T follicular helper cell (primary cell): ENCODE measurements around the gene ZFHX2.
"Not testable (repeated sequence)": the region's sequence is repeated elsewhere in the genome, so short reads cannot be mapped to it uniquely, and the experiment has no call there.

ENCODE experiments used
- DNase-seq: peaks from one replicate; pipeline ENCODE4 v3.0.0-alpha.2; 2020; ENCODE audit warnings: low read depth

Gene ZFHX2

GRCh38 chr14:23539248-23540140 is 12.1 kb downstream of the ZFHX2 start:
- no peak for DNase-seq

- no peak for DNase-seq
Observed at GRCh38 chr14:23538785-23539184, 12.8 kb downstream of the ZFHX2 start.

GRCh38 chr14:23538050-23538718 is 13.4 kb downstream of the ZFHX2 start:
- DNase-seq = no peak

- DNase-seq = no peak
Observed at GRCh38 chr14:23537351-23538049, 14.1 kb downstream of the ZFHX2 start.

GRCh38 chr14:23536906-23537305 is 14.7 kb downstream of the ZFHX2 start:
- DNase-seq = not testable (repeated sequence)

- no peak for DNase-seq
Observed at GRCh38 chr14:23536494-23536893, 15.1 kb downstream of the ZFHX2 start.

- DNase-seq = no peak
Observed at GRCh38 chr14:23535943-23536342, 15.6 kb downstream of the ZFHX2 start.

GRCh38 chr14:23533652-23534435 is 17.7 kb downstream of the ZFHX2 start:
- no peak for DNase-seq

GRCh38 chr14:23532658-23533057 is 18.9 kb downstream of the ZFHX2 start:
- no peak for DNase-seq

- no peak for DNase-seq
Observed at GRCh38 chr14:23531391-23531790, 20.2 kb downstream of the ZFHX2 start.

GRCh38 chr14:23530375-23531055 is 21.1 kb downstream of the ZFHX2 start:
- DNase-seq = no peak

- no peak for DNase-seq
Observed at GRCh38 chr14:23529016-23529415, 22.5 kb downstream of the ZFHX2 start.

- no peak for DNase-seq
Observed at GRCh38 chr14:23528555-23528954, 23.0 kb downstream of the ZFHX2 start.

GRCh38 chr14:23525611-23526010 is 26.0 kb downstream of the ZFHX2 start:
- no peak for DNase-seq

GRCh38 chr14:23524954-23525353 is 26.6 kb downstream of the ZFHX2 start:
- no peak for DNase-seq

- DNase-seq = no peak
Observed at GRCh38 chr14:23523229-23524016, 28.1 kb downstream of the ZFHX2 start.

GRCh38 chr14:23522643-23523198 is 28.8 kb downstream of the ZFHX2 start:
- no peak for DNase-seq

- DNase-seq = no peak
Observed at GRCh38 chr14:23521785-23522640, 29.6 kb downstream of the ZFHX2 start.

- DNase-seq = no peak
Observed at GRCh38 chr14:23520899-23521533, 30.5 kb downstream of the ZFHX2 start.
